ENCODE data around the gene LRP1B.

The LRP1B gene

DNA sequence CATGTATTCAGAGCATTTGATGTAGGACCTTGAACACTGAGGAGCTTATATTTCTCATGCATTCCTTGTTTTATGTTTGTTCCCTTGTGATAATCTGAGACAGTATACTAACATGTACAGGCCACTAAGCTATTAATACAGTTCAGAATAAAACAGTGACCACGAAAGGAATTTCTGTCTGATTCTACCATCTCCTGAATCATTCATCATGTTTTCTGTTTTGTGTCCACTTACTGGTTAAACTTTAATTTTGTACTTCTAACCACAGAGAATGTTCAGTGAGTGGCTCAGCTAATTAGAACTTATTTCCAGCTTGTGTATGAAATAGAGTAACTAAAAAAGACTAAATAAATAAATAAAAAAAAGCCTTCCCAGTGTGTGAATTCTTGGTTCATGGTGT is 110.4 kb downstream of the LRP1B start:
- no peak overlapping the region for H3K4me3 ChIP-seq (ENCODE audit: low read length)
- DNase-seq (ENCODE audit: low read depth): no peak
- TF ChIP-seq, protein P1, sequence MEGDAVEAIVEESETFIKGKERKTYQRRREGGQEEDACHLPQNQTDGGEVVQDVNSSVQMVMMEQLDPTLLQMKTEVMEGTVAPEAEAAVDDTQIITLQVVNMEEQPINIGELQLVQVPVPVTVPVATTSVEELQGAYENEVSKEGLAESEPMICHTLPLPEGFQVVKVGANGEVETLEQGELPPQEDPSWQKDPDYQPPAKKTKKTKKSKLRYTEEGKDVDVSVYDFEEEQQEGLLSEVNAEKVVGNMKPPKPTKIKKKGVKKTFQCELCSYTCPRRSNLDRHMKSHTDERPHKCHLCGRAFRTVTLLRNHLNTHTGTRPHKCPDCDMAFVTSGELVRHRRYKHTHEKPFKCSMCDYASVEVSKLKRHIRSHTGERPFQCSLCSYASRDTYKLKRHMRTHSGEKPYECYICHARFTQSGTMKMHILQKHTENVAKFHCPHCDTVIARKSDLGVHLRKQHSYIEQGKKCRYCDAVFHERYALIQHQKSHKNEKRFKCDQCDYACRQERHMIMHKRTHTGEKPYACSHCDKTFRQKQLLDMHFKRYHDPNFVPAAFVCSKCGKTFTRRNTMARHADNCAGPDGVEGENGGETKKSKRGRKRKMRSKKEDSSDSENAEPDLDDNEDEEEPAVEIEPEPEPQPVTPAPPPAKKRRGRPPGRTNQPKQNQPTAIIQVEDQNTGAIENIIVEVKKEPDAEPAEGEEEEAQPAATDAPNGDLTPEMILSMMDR (IDR thresholded peaks at IDR 0.05; ENCODE audit: insufficient read depth, low read depth, low read length, missing control alignments): no peak

DNA sequence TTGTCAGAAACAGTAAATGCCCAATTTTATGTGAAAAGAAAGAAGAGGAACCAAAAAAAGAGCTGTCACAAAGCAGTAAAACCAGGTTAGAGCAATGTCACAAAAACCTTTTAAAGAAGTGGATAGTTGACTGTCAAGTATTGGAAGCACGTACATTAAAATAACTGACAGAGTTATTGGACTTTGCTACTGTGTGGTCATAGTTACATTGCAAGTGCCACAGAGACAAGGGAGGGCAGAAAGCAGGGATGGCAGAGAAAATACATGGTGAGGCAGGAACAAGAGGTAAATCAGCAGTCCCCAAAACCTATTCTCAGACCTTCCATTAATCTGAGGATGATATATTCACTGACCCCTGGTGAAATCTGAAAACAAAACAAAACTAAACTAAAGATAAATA is 116.3 kb downstream of the LRP1B start:
- H3K4me3 ChIP-seq (ENCODE audit: low read length): no peak overlapping the region
- no peak for DNase-seq (ENCODE audit: low read depth)
- TF ChIP-seq, protein P1 (IDR thresholded peaks at IDR 0.05; ENCODE audit: insufficient read depth, low read depth, low read length, missing control alignments): no peak

GRCh38 chr2:142012797-142013196 is 118.0 kb downstream of the LRP1B start:
- no peak for DNase-seq (ENCODE audit: low read depth)
- no peak overlapping the region for H3K4me3 ChIP-seq (ENCODE audit: low read length)
- TF ChIP-seq, protein P1 (IDR thresholded peaks at IDR 0.05; ENCODE audit: insufficient read depth, low read depth, low read length, missing control alignments): no peak

DNA sequence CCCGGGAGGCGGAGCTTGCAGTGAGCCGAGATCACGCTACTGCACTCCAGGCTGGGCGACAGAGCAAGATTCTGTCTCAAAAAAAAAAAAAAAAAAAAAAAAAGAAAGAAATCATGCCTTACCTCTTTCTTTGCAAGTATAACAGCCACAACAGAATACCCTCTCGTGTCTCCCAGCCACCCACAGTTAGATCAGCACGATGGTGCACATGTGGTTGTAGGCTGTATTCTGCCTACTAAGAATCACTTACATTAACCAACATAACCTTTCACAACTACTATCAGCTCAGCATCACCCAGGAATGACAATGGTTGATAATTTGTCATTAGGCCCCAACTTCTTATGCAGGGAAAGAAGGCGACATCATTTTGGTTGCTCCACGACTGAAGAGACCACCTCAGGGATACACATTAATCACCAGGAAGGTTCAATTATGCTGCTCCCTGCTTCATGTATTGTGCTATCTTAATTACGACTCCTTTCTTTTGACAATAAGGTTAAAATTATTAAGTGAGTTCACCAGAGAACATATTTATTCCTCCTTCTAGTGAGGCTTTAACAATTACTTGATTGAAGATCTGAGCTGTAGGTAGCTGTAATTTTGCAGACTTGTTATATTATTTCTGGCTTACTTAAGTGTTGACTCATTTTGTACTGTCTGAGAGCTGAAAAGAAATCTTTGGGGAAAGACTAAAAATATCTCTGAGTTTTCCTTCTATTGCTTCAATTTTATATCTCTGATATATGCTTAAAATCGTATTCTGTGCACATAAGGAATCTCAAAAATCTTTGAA is 120.1 kb downstream of the LRP1B start:
- no peak for DNase-seq (ENCODE audit: low read depth)
- TF ChIP-seq, protein P1 (IDR thresholded peaks at IDR 0.05; ENCODE audit: insufficient read depth, low read depth, low read length, missing control alignments): no peak
- no peak overlapping the region for H3K4me3 ChIP-seq (ENCODE audit: low read length)

GRCh38 chr2:142008135-142008744 is 122.6 kb downstream of the LRP1B start:
- TF ChIP-seq, protein P1 (IDR thresholded peaks at IDR 0.05; ENCODE audit: insufficient read depth, low read depth, low read length, missing control alignments): no peak
- DNase-seq (ENCODE audit: low read depth): no peak
- H3K4me3 ChIP-seq (ENCODE audit: low read length): no peak overlapping the region

GRCh38 chr2:141994066-141994465 is 136.8 kb downstream of the LRP1B start:
- TF ChIP-seq, protein P1 (IDR thresholded peaks at IDR 0.05; ENCODE audit: insufficient read depth, low read depth, low read length, missing control alignments): no peak
- peak; percentile 13 for DNase-seq (ENCODE audit: low read depth)
- H3K4me3 ChIP-seq (ENCODE audit: low read length): no peak overlapping the region
